SU-DHL-6 (cell line): ENCODE measurements around the gene STEAP1.

Experiments
- EZH2phosphoT487 ChIP-seq: fragments of 200-600 bp; sonication (generic), shearing (Covaris generic); conservative IDR thresholded peaks from 2 replicates; pipeline ENCODE4 v1.6.1; 2018; ENCODE audit warnings: mild to moderate bottlenecking, antibody characterized with exemption, low read length, moderate library complexity, mixed read lengths
- TF ChIP-seq, protein P1 (sequence below): fragments of 200-600 bp; sonication (generic); IDR thresholded peaks from one replicate; pipeline ENCODE4 v1.5.1; 2017; ENCODE audit warnings: antibody characterized with exemption, mild to moderate bottlenecking, low read length, moderate library complexity; ENCODE audit not compliant: insufficient read depth, poor library complexity, severe bottlenecking

- TF ChIP-seq, protein P1, sequence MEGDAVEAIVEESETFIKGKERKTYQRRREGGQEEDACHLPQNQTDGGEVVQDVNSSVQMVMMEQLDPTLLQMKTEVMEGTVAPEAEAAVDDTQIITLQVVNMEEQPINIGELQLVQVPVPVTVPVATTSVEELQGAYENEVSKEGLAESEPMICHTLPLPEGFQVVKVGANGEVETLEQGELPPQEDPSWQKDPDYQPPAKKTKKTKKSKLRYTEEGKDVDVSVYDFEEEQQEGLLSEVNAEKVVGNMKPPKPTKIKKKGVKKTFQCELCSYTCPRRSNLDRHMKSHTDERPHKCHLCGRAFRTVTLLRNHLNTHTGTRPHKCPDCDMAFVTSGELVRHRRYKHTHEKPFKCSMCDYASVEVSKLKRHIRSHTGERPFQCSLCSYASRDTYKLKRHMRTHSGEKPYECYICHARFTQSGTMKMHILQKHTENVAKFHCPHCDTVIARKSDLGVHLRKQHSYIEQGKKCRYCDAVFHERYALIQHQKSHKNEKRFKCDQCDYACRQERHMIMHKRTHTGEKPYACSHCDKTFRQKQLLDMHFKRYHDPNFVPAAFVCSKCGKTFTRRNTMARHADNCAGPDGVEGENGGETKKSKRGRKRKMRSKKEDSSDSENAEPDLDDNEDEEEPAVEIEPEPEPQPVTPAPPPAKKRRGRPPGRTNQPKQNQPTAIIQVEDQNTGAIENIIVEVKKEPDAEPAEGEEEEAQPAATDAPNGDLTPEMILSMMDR, result no peak
- TF ChIP-seq EZH2phosphoT487, result no peak
Observed at GRCh38 chr7:90155206-90155605, 937 bp downstream of the STEAP1 start.
